ENCODE results near the gene APOO. TPM values are rescaled to one million over a fixed set of nuclear protein-coding genes. Genes with fewer than 3 reads are reported as not detected.
A peak's percentile ranks its signal among the peaks of the same experiment; 100 is the strongest.

APOO gene
- total RNA-seq, 2 donors from 2014 or later, result 25.6 to 26.3 TPM

GRCh38 chrX:23930894-23931604, 23.3 kb upstream of the APOO start:
- Mint-ChIP-seq H3K27ac (peak overlapping the region; percentile 43 to 55), H3K4me1 (ENCODE audit: low read depth in 2 of 2) (peaks cover 5% of the 10 kb centered on the region in 2 donors), H3K36me3 (no peaks in the 10 kb centered on the region), H3K27me3 (no peaks in the 10 kb centered on the region), H3K4me3 (no peak overlapping the region), H3K9me3 (no peaks in the 10 kb centered on the region)
- DNase-seq (ENCODE audit: low spot score) (no peak), ATAC-seq (no peak)

- H3K27ac Mint-ChIP-seq, result no peak overlapping the region
- H3K4me1 Mint-ChIP-seq (ENCODE audit: low read depth in 2 of 2), result peaks cover under 1 to 1% of the 10 kb centered on the region in 2 donors
- no peak overlapping the region for H3K4me3 Mint-ChIP-seq
- DNase-seq (ENCODE audit: low spot score) (no peak), ATAC-seq (no peak)
- no peaks in the 10 kb centered on the region for H3K27me3 Mint-ChIP-seq
- no peaks in the 10 kb centered on the region for H3K9me3 Mint-ChIP-seq
- H3K36me3 Mint-ChIP-seq, result no peaks in the 10 kb centered on the region
Measured at GRCh38 chrX:23926015-23926414, 18.3 kb upstream of the APOO start.

GRCh38 chrX:23919706-23920320, 12.1 kb upstream of the APOO start:
- Mint-ChIP-seq H3K27me3 (peaks cover 0 to 7% of the 10 kb centered on the region in 2 donors), H3K36me3 (no peaks in the 10 kb centered on the region), H3K4me3 (no peak overlapping the region), H3K27ac (no peak overlapping the region), H3K9me3 (no peaks in the 10 kb centered on the region), H3K4me1 (ENCODE audit: low read depth in 2 of 2) (peaks cover 0 to 4% of the 10 kb centered on the region in 2 donors)
- DNase-seq (ENCODE audit: low spot score) (no peak), ATAC-seq (no peak)

GRCh38 chrX:23919148-23919547, 11.4 kb upstream of the APOO start:
- H3K4me3 Mint-ChIP-seq, result no peak overlapping the region
- no peaks in the 10 kb centered on the region for H3K36me3 Mint-ChIP-seq
- ATAC-seq (no peak), DNase-seq (ENCODE audit: low spot score) (no peak)
- H3K27me3 Mint-ChIP-seq, result peaks cover 0 to 7% of the 10 kb centered on the region in 2 donors
- H3K27ac Mint-ChIP-seq, result no peak overlapping the region
- H3K9me3 Mint-ChIP-seq, result no peaks in the 10 kb centered on the region
- H3K4me1 Mint-ChIP-seq (ENCODE audit: low read depth in 2 of 2), result peaks cover 0 to 4% of the 10 kb centered on the region in 2 donors

- H3K27me3 Mint-ChIP-seq, result no peaks in the 10 kb centered on the region
- ATAC-seq, result no peak
- no peak overlapping the region for H3K4me3 Mint-ChIP-seq
- H3K4me1 Mint-ChIP-seq (ENCODE audit: low read depth in 2 of 2), result peaks cover 6 to 7% of the 10 kb centered on the region in 2 donors
- no peak overlapping the region for H3K27ac Mint-ChIP-seq
- no peaks in the 10 kb centered on the region for H3K9me3 Mint-ChIP-seq
- DNase-seq (ENCODE audit: low spot score), result no peak
- no peaks in the 10 kb centered on the region for H3K36me3 Mint-ChIP-seq
Measured at GRCh38 chrX:23911126-23911835, 3.5 kb upstream of the APOO start.

- DNase-seq (ENCODE audit: low spot score), result no peak
- Mint-ChIP-seq H3K27ac (peak overlapping the region; percentile 75 to 76), H3K36me3 (no peaks in the 10 kb centered on the region), H3K4me3 (peak overlapping the region; percentile 70), H3K27me3 (no peaks in the 10 kb centered on the region), H3K4me1 (ENCODE audit: low read depth in 2 of 2) (peaks cover 8 to 12% of the 10 kb centered on the region in 2 donors), H3K9me3 (no peaks in the 10 kb centered on the region)
- ATAC-seq, result no peak
Measured at GRCh38 chrX:23908219-23909004, 674 bp upstream of the APOO start.

- Mint-ChIP-seq H3K4me3 (peak overlapping the region; percentile 70), H3K4me1 (ENCODE audit: low read depth in 2 of 2) (peaks cover 8 to 12% of the 10 kb centered on the region in 2 donors), H3K36me3 (no peaks in the 10 kb centered on the region), H3K27ac (peak overlapping the region; percentile 63 to 76), H3K27me3 (no peaks in the 10 kb centered on the region), H3K9me3 (no peaks in the 10 kb centered on the region)
- DNase-seq (ENCODE audit: low spot score) (no peak), ATAC-seq (no peak)
Measured at GRCh38 chrX:23907111-23907497, 634 bp downstream of the APOO start.

DNA sequence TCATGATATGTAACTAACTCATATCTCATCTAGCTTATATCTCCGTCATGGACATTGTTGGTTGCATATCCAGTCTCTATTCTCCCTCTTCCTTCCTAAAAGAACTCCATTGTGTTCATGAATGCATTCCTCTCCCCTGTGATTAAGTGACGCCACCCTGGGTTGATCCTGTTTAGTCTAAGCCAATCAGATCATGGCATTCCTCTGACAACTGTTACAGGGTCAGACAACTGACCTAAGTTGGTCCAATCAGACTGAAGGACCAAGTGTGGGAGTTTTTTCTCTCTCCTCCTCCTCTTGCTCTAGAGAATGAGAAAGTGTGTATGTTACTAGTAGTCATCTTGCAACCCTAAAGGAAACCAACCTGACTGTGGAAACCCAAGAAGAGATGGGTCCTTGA, 3.6 kb downstream of the APOO start:
- Mint-ChIP-seq H3K4me3 (no peak overlapping the region), H3K9me3 (no peaks in the 10 kb centered on the region), H3K36me3 (no peaks in the 10 kb centered on the region), H3K4me1 (ENCODE audit: low read depth in 2 of 2) (peaks cover 8 to 12% of the 10 kb centered on the region in 2 donors), H3K27ac (no peak overlapping the region), H3K27me3 (no peaks in the 10 kb centered on the region)
- DNase-seq (ENCODE audit: low spot score), result no peak
- ATAC-seq, result no peak

GRCh38 chrX:23902419-23902818, 5.3 kb downstream of the APOO start:
- H3K9me3 Mint-ChIP-seq, result no peaks in the 10 kb centered on the region
- H3K4me3 Mint-ChIP-seq, result no peak overlapping the region
- DNase-seq (ENCODE audit: low spot score), result no peak
- H3K4me1 Mint-ChIP-seq (ENCODE audit: low read depth in 2 of 2), result peaks cover 2 to 5% of the 10 kb centered on the region in 2 donors
- H3K36me3 Mint-ChIP-seq, result no peaks in the 10 kb centered on the region
- no peak overlapping the region for H3K27ac Mint-ChIP-seq
- no peaks in the 10 kb centered on the region for H3K27me3 Mint-ChIP-seq
- ATAC-seq, result no peak

GRCh38 chrX:23901805-23902204, 5.9 kb downstream of the APOO start:
- DNase-seq (ENCODE audit: low spot score) (no peak), ATAC-seq (peak; percentile 75)
- Mint-ChIP-seq H3K27me3 (no peaks in the 10 kb centered on the region), H3K4me3 (no peak overlapping the region), H3K9me3 (no peaks in the 10 kb centered on the region), H3K36me3 (no peaks in the 10 kb centered on the region), H3K4me1 (ENCODE audit: low read depth in 2 of 2) (peaks cover 2 to 5% of the 10 kb centered on the region in 2 donors), H3K27ac (no peak overlapping the region)

GRCh38 chrX:23901060-23901459, 6.7 kb downstream of the APOO start:
- Mint-ChIP-seq H3K4me3 (no peak overlapping the region), H3K27me3 (no peaks in the 10 kb centered on the region), H3K36me3 (no peaks in the 10 kb centered on the region), H3K9me3 (no peaks in the 10 kb centered on the region), H3K4me1 (ENCODE audit: low read depth in 2 of 2) (peaks cover 2 to 5% of the 10 kb centered on the region in 2 donors), H3K27ac (no peak overlapping the region)
- DNase-seq (ENCODE audit: low spot score) (no peak), ATAC-seq (peak; percentile 75 to 85)

DNA sequence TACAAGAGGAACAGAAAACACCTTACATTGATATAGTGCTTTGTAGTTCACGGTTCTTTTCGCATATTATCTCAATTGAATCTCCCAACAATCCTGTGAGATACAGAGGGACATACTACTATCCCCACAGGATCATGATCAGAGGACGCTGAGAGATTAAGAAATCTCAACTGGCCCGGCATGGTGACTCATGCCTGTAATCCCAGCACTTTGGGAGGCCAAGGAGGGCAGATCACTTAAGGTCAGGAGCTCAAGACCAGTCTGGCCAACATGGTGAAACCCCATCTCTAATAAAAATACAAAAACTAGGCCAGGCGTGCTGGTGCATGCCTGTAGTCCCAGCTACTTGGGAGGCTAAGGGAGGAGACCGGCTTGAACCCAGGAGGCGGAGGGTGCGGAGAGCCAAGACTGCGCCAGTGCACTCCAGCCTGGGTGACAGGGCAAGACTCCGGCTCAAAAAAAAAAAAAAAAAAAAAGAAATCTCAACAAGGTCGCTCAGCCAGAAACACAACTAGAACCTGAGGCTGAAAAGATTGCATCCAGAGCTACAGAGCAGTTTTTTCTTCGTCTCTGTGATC, 7.4 kb downstream of the APOO start:
- peaks cover 2 to 5% of the 10 kb centered on the region in 2 donors for H3K4me1 Mint-ChIP-seq (ENCODE audit: low read depth in 2 of 2)

DNA sequence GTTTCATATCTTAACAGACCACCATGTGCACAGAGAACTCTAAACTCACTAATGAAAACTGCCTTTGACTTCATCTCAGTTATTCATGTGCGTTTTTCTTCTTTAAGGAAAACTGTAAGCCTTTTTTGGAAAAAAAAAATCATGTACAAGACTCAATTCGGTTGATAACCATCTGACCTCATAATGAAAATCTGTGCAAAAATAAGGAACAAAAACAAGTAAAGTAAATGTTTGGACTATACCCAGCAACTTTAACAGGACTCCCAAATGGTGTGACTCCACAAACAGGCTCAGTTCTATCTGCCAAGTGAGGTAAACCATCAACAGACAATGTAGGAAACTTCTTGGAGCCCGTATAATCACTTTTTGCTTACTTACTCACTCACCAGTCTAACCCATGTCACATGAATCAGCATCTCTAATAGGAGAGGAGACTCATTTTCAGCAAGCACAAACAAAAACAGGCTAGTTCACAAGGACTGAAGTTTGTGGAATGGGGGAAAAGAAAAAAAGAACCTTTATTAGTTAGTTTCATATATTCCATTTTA, 9.3 kb downstream of the APOO start:
- no peak overlapping the region for H3K4me3 Mint-ChIP-seq
- no peaks in the 10 kb centered on the region for H3K4me1 Mint-ChIP-seq (ENCODE audit: low read depth in 2 of 2)
- H3K9me3 Mint-ChIP-seq, result no peaks in the 10 kb centered on the region
- H3K27ac Mint-ChIP-seq, result no peak overlapping the region
- H3K36me3 Mint-ChIP-seq, result no peaks in the 10 kb centered on the region
- no peak for ATAC-seq
- no peak for DNase-seq (ENCODE audit: low spot score)
- peaks cover 0 to 2% of the 10 kb centered on the region in 2 donors for H3K27me3 Mint-ChIP-seq

More for the DNA sequence above, 7.4 kb downstream of the APOO start:
- H3K4me3 Mint-ChIP-seq, result no peak overlapping the region
- H3K9me3 Mint-ChIP-seq, result no peaks in the 10 kb centered on the region
- ATAC-seq (no peak), DNase-seq (ENCODE audit: low spot score) (no peak)
- H3K36me3 Mint-ChIP-seq, result no peaks in the 10 kb centered on the region
- H3K27me3 Mint-ChIP-seq, result no peaks in the 10 kb centered on the region
- no peak overlapping the region for H3K27ac Mint-ChIP-seq
